Naive thymus-derived CD4-positive, alpha-beta T cell (primary cell): ENCODE data around the gene STIM2. TPM values are rescaled to one million over a fixed set of nuclear protein-coding genes. Genes with fewer than 3 reads are reported as not detected.

ENCODE experiments used
- ATAC-seq: fragments of 150-1000 bp; cut with Tn5 transposase; 2 replicates; pipeline ENCODE4 v1.10.0; 2021; ENCODE audit warnings: mild to moderate bottlenecking, moderate library complexity
- CTCF ChIA-PET: fragments of 350-600 bp; sonication (Branson Sonifier 250); formaldehyde crosslinking; loops from one replicate; lab custom pipeline; 2021; ENCODE audit warnings: antibody characterized with exemption; lab: Charles Lee
- POLR2A ChIA-PET: fragments of 350-600 bp; sonication (Branson Sonifier 250); formaldehyde crosslinking; loops from one replicate; lab custom pipeline; 2021; ENCODE audit warnings: antibody characterized with exemption, inconsistent platforms; lab: Charles Lee
- DNase-seq, 9 donors: peaks; one replicate each; pipeline versions ENCODE4 v3.0.0 to v3.0.0-alpha.2; 2020 to 2022; ENCODE audit warnings: mixed read lengths in 1 of 9
- H3K27ac ChIP-seq: one replicate; pipeline ENCODE4 v1.7.0; 2013; ENCODE audit warnings: mild to moderate bottlenecking, low read depth, low read length, moderate library complexity
- H3K27me3 ChIP-seq, 2 donors: one replicate each; pipeline ENCODE4 v1.7.0; 2013; ENCODE audit warnings: low read length in 2 of 2, mild to moderate bottlenecking in 2 of 2, moderate library complexity in 2 of 2; ENCODE audit not compliant: control insufficient read depth in 2 of 2, insufficient read depth in 2 of 2
- H3K36me3 ChIP-seq, 3 experiments: 1 replicate in 2 of 3; 2 replicates in 1 of 3; pipeline ENCODE4 v1.7.0; 2013; ENCODE audit warnings: low read length in 3 of 3, mild to moderate bottlenecking in 3 of 3, moderate library complexity in 1 of 3; ENCODE audit not compliant: insufficient read depth in 3 of 3, control insufficient read depth in 2 of 3
- H3K4me1 ChIP-seq, 2 donors: one replicate each; pipeline ENCODE4 v1.7.0; 2013; ENCODE audit warnings: low read length in 2 of 2, mild to moderate bottlenecking in 2 of 2, moderate library complexity in 1 of 2; ENCODE audit not compliant: control insufficient read depth in 2 of 2, insufficient read depth in 2 of 2
- H3K4me3 ChIP-seq: 2 replicates; pipeline ENCODE4 v1.7.0; 2013; ENCODE audit warnings: mild to moderate bottlenecking, low read length
- H3K9me3 ChIP-seq, 3 experiments: 1 replicate in 2 of 3; 2 replicates in 1 of 3; pipeline ENCODE4 v1.7.0; 2013; ENCODE audit warnings: low read length in 3 of 3; ENCODE audit not compliant: control insufficient read depth in 2 of 3
- H3K27ac Mint-ChIP-seq, 9 donors: one replicate each; pipeline ENCODE4 v1.8.0; 2020 to 2022; ENCODE audit warnings: mixed read lengths in 9 of 9, mild to moderate bottlenecking in 8 of 9, moderate library complexity in 5 of 9, inconsistent platforms in 2 of 9
- H3K27me3 Mint-ChIP-seq, 5 donors: one replicate each; pipeline ENCODE4 v1.8.0; 2021 to 2022; ENCODE audit warnings: mixed read lengths in 5 of 5, mild to moderate bottlenecking in 1 of 5
- H3K36me3 Mint-ChIP-seq, 5 donors: one replicate each; pipeline ENCODE4 v1.8.0; 2020 to 2022; ENCODE audit warnings: mixed read lengths in 5 of 5, mild to moderate bottlenecking in 3 of 5, inconsistent platforms in 1 of 5
- H3K4me1 Mint-ChIP-seq, 7 donors: one replicate each; pipeline ENCODE4 v1.8.0; 2020 to 2022; ENCODE audit warnings: mixed read lengths in 7 of 7, mild to moderate bottlenecking in 3 of 7, inconsistent platforms in 1 of 7
- H3K4me3 Mint-ChIP-seq, 10 donors: one replicate each; pipeline ENCODE4 v1.8.0; 2020 to 2022; ENCODE audit warnings: mild to moderate bottlenecking in 10 of 10, mixed read lengths in 10 of 10, moderate library complexity in 6 of 10, inconsistent platforms in 2 of 10
- H3K9me3 Mint-ChIP-seq, 11 donors: one replicate each; pipeline ENCODE4 v1.8.0; 2020 to 2022; ENCODE audit warnings: mixed read lengths in 11 of 11, mild to moderate bottlenecking in 4 of 11, inconsistent platforms in 1 of 11, moderate library complexity in 1 of 11
- intact Hi-C, 2 donors: fragments of 100-400 bp; cut with micrococcal nuclease; formaldehyde crosslinking; loops; one replicate each; pipeline ENCODE4 v1.15.1; 2023
- polyA plus RNA-seq, 2 donors: library from polyadenylated mRNA; unstranded; fragments of 300-500 nt; fragmentation: Illumina TruSeq; gene quantifications; one replicate each; pipeline ENCODE4 v1.2.3, GENCODE V29; 2021
- total RNA-seq, 6 experiments: library from RNA in 5 of 6; stranded (reverse) in 5 of 6; gene quantifications; 1 replicate in 5 of 6; 2 replicates in 1 of 6; pipeline ENCODE4 v1.2.3 and lab custom pipeline; 2021 to 2026

STIM2 gene
- total and polyA plus RNA-seq, 7 experiments from 2014 or later: 24.6 to 103 (median 67.0) TPM

- H3K9me3 Mint-ChIP-seq: no peaks in the 10 kb centered on the region
- ATAC-seq (no peak), DNase-seq (no peak)
- H3K27ac Mint-ChIP-seq: peak overlapping the region in 4 of 9 donors; percentile 4 to 83 (median 45)
- H3K36me3 Mint-ChIP-seq: peaks cover 4 to 16% (median 5%) of the 10 kb centered on the region in 5 donors
- Histone ChIP-seq H3K36me3 (no peaks in the 10 kb centered on the region), H3K9me3 (no peaks in the 10 kb centered on the region), H3K27me3 (no peaks in the 10 kb centered on the region), H3K4me1 (peaks cover 56 to 62% of the 10 kb centered on the region in 2 donors), H3K4me3 (no peak overlapping the region), H3K27ac (no peak overlapping the region)
- H3K4me1 Mint-ChIP-seq: peaks cover 66 to 93% (median 85%) of the 10 kb centered on the region in 7 donors
- CTCF ChIA-PET: no interaction called here
- H3K4me3 Mint-ChIP-seq: peak overlapping the region in 9 of 10 donors; percentile 35 to 79 (median 51)
- H3K27me3 Mint-ChIP-seq: no peaks in the 10 kb centered on the region
- POLR2A ChIA-PET: interaction anchor here (0.6 to 4.0 kb wide), 7 partner anchors 9 to 409 kb away, joined by 3 to 26 read pairs (median 5); no protein-coding TSS in a partner anchor
- intact Hi-C loops: loop anchor here in 1 of 2 donors (1.0 kb wide), 1 partner anchor 10 kb away; no protein-coding TSS in a partner anchor
Observed at GRCh38 chr4:26866781-26867180, 6.1 kb downstream of the STIM2 start.

- CTCF ChIA-PET: no interaction called here
- Mint-ChIP-seq H3K27me3 (no peaks in the 10 kb centered on the region), H3K4me3 (peak overlapping the region; percentile 30 to 78 (median 62)), H3K9me3 (no peaks in the 10 kb centered on the region), H3K27ac (peak overlapping the region; percentile 1 to 79 (median 47)), H3K4me1 (peaks cover 69 to 95% (median 90%) of the 10 kb centered on the region in 7 donors), H3K36me3 (peaks cover 4 to 19% (median 5%) of the 10 kb centered on the region in 5 donors)
- Histone ChIP-seq H3K4me1 (peaks cover 59 to 64% of the 10 kb centered on the region in 2 donors), H3K27me3 (no peaks in the 10 kb centered on the region), H3K36me3 (no peaks in the 10 kb centered on the region), H3K9me3 (no peaks in the 10 kb centered on the region), H3K27ac (peak overlapping the region; percentile 30), H3K4me3 (no peak overlapping the region)
- intact Hi-C loops: no loop called here
- POLR2A ChIA-PET: interaction anchor here (4.0 kb wide), 1 partner anchor 17 kb away, joined by 26 read pairs; no protein-coding TSS in a partner anchor
- ATAC-seq: no peak
- no peak for DNase-seq
Observed at GRCh38 chr4:26867914-26868684, 7.5 kb downstream of the STIM2 start.

GRCh38 chr4:26870576-26871262 lies 10.1 kb downstream of the STIM2 start:
- no peak overlapping the region for H3K4me3 ChIP-seq
- Mint-ChIP-seq H3K9me3 (no peaks in the 10 kb centered on the region), H3K27me3 (no peaks in the 10 kb centered on the region), H3K4me1 (peaks cover 59 to 93% (median 87%) of the 10 kb centered on the region in 7 donors), H3K4me3 (peak overlapping the region in 3 of 10 donors; percentile 35 to 45 (median 42)), H3K36me3 (peaks cover 4 to 21% (median 8%) of the 10 kb centered on the region in 5 donors), H3K27ac (peak overlapping the region in 5 of 9 donors; percentile 6 to 72 (median 60))
- CTCF ChIA-PET: interaction anchor here (0.6 kb wide), 1 partner anchor 540 kb away, joined by 5 read pairs; no protein-coding TSS in a partner anchor
- H3K4me1 ChIP-seq: peaks cover 57 to 62% of the 10 kb centered on the region in 2 donors
- no peaks in the 10 kb centered on the region for H3K36me3 ChIP-seq
- POLR2A ChIA-PET: interaction anchor here (8.9 kb wide), 1 partner anchor 11 kb away, joined by 64 read pairs; the partner anchor contains the start of gene STIM2
- intact Hi-C loops: no loop called here
- H3K9me3 ChIP-seq: no peaks in the 10 kb centered on the region
- no peak for ATAC-seq
- no peaks in the 10 kb centered on the region for H3K27me3 ChIP-seq
- DNase-seq: no peak
- H3K27ac ChIP-seq: no peak overlapping the region

- POLR2A ChIA-PET: interaction anchor here (5.4 to 8.9 kb wide), 2 partner anchors 12 to 14 kb away, joined by 50 to 64 read pairs; partner anchors contain the start of gene STIM2
- ATAC-seq (no peak), DNase-seq (no peak)
- Mint-ChIP-seq H3K4me3 (peak overlapping the region in 8 of 10 donors; percentile 1 to 50 (median 34)), H3K27ac (peak overlapping the region in 7 of 9 donors; percentile 12 to 77 (median 54)), H3K36me3 (peaks cover 4 to 16% (median 8%) of the 10 kb centered on the region in 5 donors), H3K4me1 (peaks cover 50 to 93% (median 87%) of the 10 kb centered on the region in 7 donors), H3K27me3 (no peaks in the 10 kb centered on the region), H3K9me3 (no peaks in the 10 kb centered on the region)
- H3K9me3 ChIP-seq: no peaks in the 10 kb centered on the region
- intact Hi-C loops: no loop called here
- H3K36me3 ChIP-seq: no peaks in the 10 kb centered on the region
- H3K4me1 ChIP-seq: peaks cover 49 to 56% of the 10 kb centered on the region in 2 donors
- no peak overlapping the region for H3K4me3 ChIP-seq
- CTCF ChIA-PET: interaction anchor here (1.6 kb wide), 1 partner anchor 11 kb away, joined by 5 read pairs; the partner anchor contains the start of gene STIM2
- H3K27ac ChIP-seq: no peak overlapping the region
- H3K27me3 ChIP-seq: no peaks in the 10 kb centered on the region
Observed at GRCh38 chr4:26871611-26872010, 11.0 kb downstream of the STIM2 start.

- ChIA-PET CTCF (interaction anchor here (1.4 kb wide), 1 partner anchor 13 kb away, joined by 6 read pairs; no protein-coding TSS in a partner anchor), POLR2A (interaction anchor here (0.6 to 8.9 kb wide), 6 partner anchors 12 to 1561 kb away, joined by 3 to 64 read pairs (median 4); partner anchors contain the start of genes STIM2, TBC1D19 and ZCCHC4)
- Mint-ChIP-seq H3K36me3 (peaks cover 4 to 29% (median 14%) of the 10 kb centered on the region in 5 donors), H3K27ac (peak overlapping the region in 8 of 9 donors; percentile 72 to 92 (median 82)), H3K4me3 (peak overlapping the region in 9 of 10 donors; percentile 52 to 82 (median 74)), H3K9me3 (peaks cover 0 to 10% (median 2%) of the 10 kb centered on the region in 11 donors), H3K4me1 (peaks cover 52 to 95% (median 90%) of the 10 kb centered on the region in 7 donors), H3K27me3 (no peaks in the 10 kb centered on the region)
- H3K27me3 ChIP-seq: no peaks in the 10 kb centered on the region
- peak overlapping the region; percentile 11 for H3K4me3 ChIP-seq
- intact Hi-C loops: loop anchor here (1.0 kb wide), 3 partner anchors 11 to 13 kb away; partner anchors contain the start of gene STIM2 (in 1 of the 2)
- DNase-seq (peak in 5 of 9 donors; percentile 41 to 55 (median 49)), ATAC-seq (peak; percentile 94)
- no peaks in the 10 kb centered on the region for H3K36me3 ChIP-seq
- H3K27ac ChIP-seq: peak overlapping the region; percentile 45
- no peaks in the 10 kb centered on the region for H3K9me3 ChIP-seq
- H3K4me1 ChIP-seq: peaks cover 46 to 52% of the 10 kb centered on the region in 2 donors
Observed at GRCh38 chr4:26873391-26874026, 12.9 kb downstream of the STIM2 start.
